Uterus (tissue), 2 donors: ENCODE results near the gene ARX.

Experiments used
- CTCF ChIP-seq, 4 experiments: fragments of 200-600 bp in 2 of 4; fragments of 450-650 bp in 2 of 4; sonication (generic) in 2 of 4; IDR thresholded peaks; one replicate each; pipeline ENCODE4 v1.5.1; 2016 to 2019; ENCODE audit warnings: antibody characterized with exemption in 4 of 4, mild to moderate bottlenecking in 2 of 4, moderate library complexity in 1 of 4
- POLR2A ChIP-seq, 2 donors: fragments of 450-650 bp; IDR thresholded peaks; one replicate each; pipeline ENCODE4 v1.6.1; 2016; ENCODE audit warnings: antibody characterized with exemption in 2 of 2, mild to moderate bottlenecking in 1 of 2, moderate library complexity in 1 of 2

- no peak for TF ChIP-seq CTCF (IDR thresholded peaks at IDR 0.05)
- TF ChIP-seq POLR2A (IDR thresholded peaks at IDR 0.05): no peak
Measured at GRCh38 chrX:25018682-25019081, 2.9 kb upstream of the ARX start.
